GM23338 (cell line): ENCODE data around the gene ZEB1. TPM values are rescaled to one million over a fixed set of nuclear protein-coding genes. Genes with fewer than 3 reads are reported as not detected.

Experiments used
- ATAC-seq: fragments of 200-7000 bp; cut with Tn5 transposase; 3 replicates; pipeline ENCODE4 v1.9.1; 2020
- DNase-seq: peaks from one replicate; pipeline ENCODE4 v3.0.0-alpha.2; 2015; ENCODE audit warnings: low spot score
- H2AFZ ChIP-seq: fragments of 200-600 bp; sonication (generic); 2 replicates; pipeline ENCODE4 v1.8.0; 2016; ENCODE audit warnings: antibody characterized with exemption, mild to moderate bottlenecking, moderate library complexity
- H3F3A ChIP-seq: fragments of 200-600 bp; sonication (generic); replicated peaks from 2 replicates; pipeline ENCODE4 v1.8.0; 2017; ENCODE audit warnings: antibody characterized with exemption, mixed run types, low read depth
- H3K27ac ChIP-seq: fragments of 200-600 bp; sonication (generic); 2 replicates; pipeline ENCODE4 v1.6.1; 2016; ENCODE audit warnings: low read depth
- H3K27me3 ChIP-seq: fragments of 200-600 bp; sonication (generic); 2 replicates; pipeline ENCODE4 v1.8.0; 2016; ENCODE audit warnings: mild to moderate bottlenecking, mixed run types, moderate library complexity; ENCODE audit not compliant: insufficient read depth
- H3K36me3 ChIP-seq: fragments of 200-600 bp; sonication (generic); 2 replicates; pipeline ENCODE4 v1.8.0; 2016; ENCODE audit warnings: mild to moderate bottlenecking; ENCODE audit not compliant: insufficient read depth
- H3K4me1 ChIP-seq: fragments of 200-600 bp; sonication (generic); 2 replicates; pipeline ENCODE4 v1.8.0; 2016; ENCODE audit warnings: mild to moderate bottlenecking, moderate library complexity; ENCODE audit not compliant: insufficient read depth
- H3K4me2 ChIP-seq: fragments of 200-600 bp; sonication (generic); 2 replicates; pipeline ENCODE4 v1.7.1; 2017; ENCODE audit warnings: mixed run types
- H3K4me3 ChIP-seq: fragments of 200-600 bp; sonication (generic); 2 replicates; pipeline ENCODE4 v1.6.1; 2016; ENCODE audit warnings: mixed run types
- H3K79me2 ChIP-seq: fragments of 200-600 bp; sonication (generic); replicated peaks from 2 replicates; pipeline ENCODE4 v1.8.0; 2017; ENCODE audit warnings: mild to moderate bottlenecking; ENCODE audit not compliant: insufficient read depth
- H3K9me2 ChIP-seq: fragments of 200-600 bp; sonication (generic); 2 replicates; pipeline ENCODE4 v1.8.0; 2017; ENCODE audit not compliant: insufficient read depth
- H4K20me1 ChIP-seq: fragments of 200-600 bp; sonication (generic); replicated peaks from 2 replicates; pipeline ENCODE4 v1.8.0; 2017; ENCODE audit warnings: mild to moderate bottlenecking; ENCODE audit not compliant: insufficient read depth
- H3K27ac Mint-ChIP-seq: 2 replicates; pipeline ENCODE4 v1.8.0; 2020; ENCODE audit warnings: inconsistent platforms, mild to moderate bottlenecking, moderate library complexity, mixed read lengths
- H3K27me3 Mint-ChIP-seq: 3 replicates; pipeline ENCODE4 v1.8.0; 2022; ENCODE audit warnings: low read depth, mild to moderate bottlenecking, moderate library complexity, mixed read lengths, inconsistent platforms; ENCODE audit not compliant: insufficient read depth, poor library complexity
- H3K36me3 Mint-ChIP-seq: 3 replicates; pipeline ENCODE4 v1.8.0; 2021; ENCODE audit warnings: low read depth, mild to moderate bottlenecking, inconsistent platforms, moderate library complexity, mixed read lengths
- H3K4me1 Mint-ChIP-seq: 3 replicates; pipeline ENCODE4 v1.8.0; 2020; ENCODE audit warnings: mild to moderate bottlenecking, inconsistent platforms, mixed read lengths
- H3K4me3 Mint-ChIP-seq: 3 replicates; pipeline ENCODE4 v1.8.0; 2021; ENCODE audit warnings: moderate library complexity, mild to moderate bottlenecking, inconsistent platforms, mixed read lengths
- H3K9me3 Mint-ChIP-seq: 3 replicates; pipeline ENCODE4 v1.8.0; 2020; ENCODE audit warnings: moderate library complexity, mild to moderate bottlenecking, inconsistent platforms, mixed read lengths
- CREB1 ChIP-seq: fragments of 250-450 bp; sonication (Bioruptor Pico); IDR thresholded peaks from 2 replicates; pipeline ENCODE4 v1.5.0; 2020; ENCODE audit warnings: low read depth, mild to moderate bottlenecking, moderate library complexity
- ETS1 ChIP-seq: IDR thresholded peaks from 2 replicates; pipeline ENCODE4 v1.6.1; 2016; ENCODE audit warnings: antibody characterized with exemption
- EZH2 ChIP-seq: fragments of 200-600 bp; sonication (generic); IDR thresholded peaks from one replicate; pipeline ENCODE4 v1.8.0; 2017; ENCODE audit warnings: antibody characterized with exemption, mild to moderate bottlenecking, low read depth; ENCODE audit not compliant: unreplicated experiment
- EZH2phosphoT487 ChIP-seq: fragments of 200-600 bp; sonication (generic); IDR thresholded peaks from one replicate; pipeline ENCODE4 v1.8.1; 2018; ENCODE audit warnings: antibody characterized with exemption; ENCODE audit not compliant: unreplicated experiment
- JUNB ChIP-seq: IDR thresholded peaks from one replicate; pipeline ENCODE4 v1.6.1; 2016; ENCODE audit warnings: antibody characterized with exemption; ENCODE audit not compliant: unreplicated experiment
- NANOG ChIP-seq: IDR thresholded peaks from 2 replicates; pipeline ENCODE4 v1.6.1; 2016; ENCODE audit warnings: antibody characterized with exemption, borderline replicate concordance
- POLR2AphosphoS5 ChIP-seq: IDR thresholded peaks from 2 replicates; pipeline ENCODE4 v1.6.1; 2016; ENCODE audit warnings: antibody characterized with exemption, low read depth
- STAT1 ChIP-seq: IDR thresholded peaks from one replicate; pipeline ENCODE4 v1.6.1; 2016; ENCODE audit warnings: antibody characterized with exemption; ENCODE audit not compliant: unreplicated experiment
- ZNF114 ChIP-seq: fragments of 250-450 bp; sonication (Bioruptor Pico); IDR thresholded peaks from 2 replicates; pipeline ENCODE4 v1.5.0; 2020; ENCODE audit warnings: mild to moderate bottlenecking, moderate library complexity
- ZNF331 ChIP-seq: fragments of 250-450 bp; sonication (Bioruptor Pico); IDR thresholded peaks from 2 replicates; pipeline ENCODE4 v1.5.0; 2020; ENCODE audit warnings: low read depth, mild to moderate bottlenecking, moderate library complexity
- polyA plus RNA-seq: library from polyadenylated mRNA; unstranded; fragments of >200 nt; fragmentation: Nextera tagmentation; extraction: Ambion mirVana; gene quantifications from 2 replicates; pipeline ENCODE4 v1.2.1, GENCODE V29; 2016
- total RNA-seq: library from RNA; depleted of rRNA; stranded (reverse); fragments of >200 nt; shearing (Covaris generic); gene quantifications from 2 replicates; pipeline ENCODE4 v1.2.3, GENCODE V29; 2014
- TF ChIP-seq, protein P1 (sequence below): fragments of 250-450 bp; sonication (Bioruptor Pico); IDR thresholded peaks from 2 replicates; pipeline ENCODE4 v1.5.0; 2020; ENCODE audit warnings: mild to moderate bottlenecking, moderate library complexity
- TF ChIP-seq, protein P2 (sequence below), 2 experiments: fragments of 200-600 bp in 1 of 2; sonication (generic) in 1 of 2; conservative IDR thresholded peaks; 2 replicates each; pipeline versions ENCODE4 v1.5.1 to v1.6.1; 2016 to 2017; ENCODE audit warnings: antibody characterized with exemption in 2 of 2, low read depth in 2 of 2, mild to moderate bottlenecking in 2 of 2, moderate library complexity in 1 of 2

The ZEB1 gene
- total and polyA plus RNA-seq, 2 experiments from 2014 or later: 0.16 to 0.45 TPM

- Histone ChIP-seq H3F3A (no peaks in the 10 kb centered on the region), H3K4me1 (no peaks in the 10 kb centered on the region), H3K27ac (no peak overlapping the region), H3K4me3 (no peak overlapping the region), H2AFZ (no peak overlapping the region), H3K36me3 (no peaks in the 10 kb centered on the region; the same call in 1 of the 2 replicates), H4K20me1 (no peaks in the 10 kb centered on the region), H3K4me2 (no peak overlapping the region), H3K79me2 (no peaks in the 10 kb centered on the region), H3K27me3 (no peaks in the 10 kb centered on the region), H3K9me2 (peaks cover 7% of the 10 kb centered on the region; the same call in 1 of the 2 replicates)
- Mint-ChIP-seq H3K36me3 (peaks cover 7% of the 10 kb centered on the region; the same call in 2 of the 3 replicates), H3K4me3 (no peak overlapping the region), H3K9me3 (peaks cover 8% of the 10 kb centered on the region; the same call in 2 of the 3 replicates), H3K27me3 (no peaks in the 10 kb centered on the region), H3K4me1 (no peaks in the 10 kb centered on the region; the same call in 2 of the 3 replicates), H3K27ac (no peak overlapping the region)
- TF ChIP-seq JUNB: no peak
- no peak for TF ChIP-seq ZNF331 (CRISPR knock-in tag)
- no peak for TF ChIP-seq ETS1
- DNase-seq (no peak), ATAC-seq (no peak)
These were observed 132.8 kb downstream of the ZEB1 start for GRCh38 chr10:31451766-31452165.

DNA sequence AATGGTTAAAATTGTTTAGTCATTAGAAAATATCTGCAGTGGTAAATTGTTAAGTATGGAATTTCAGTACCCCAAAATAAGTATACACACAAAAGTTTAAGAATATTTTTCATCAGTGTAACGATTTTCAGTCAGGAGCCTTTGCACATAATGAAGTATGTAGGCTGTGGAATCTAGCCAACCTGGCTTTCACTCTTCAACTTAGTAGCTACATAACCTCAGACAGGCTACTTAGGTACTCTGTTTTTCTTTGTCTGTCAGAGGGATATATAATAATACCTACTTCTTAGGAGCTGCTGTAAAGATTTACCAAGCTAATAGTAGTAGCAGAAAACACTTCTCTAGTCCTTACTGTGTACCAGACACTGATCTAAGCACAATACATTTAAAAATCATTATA, 137.5 kb downstream of the ZEB1 start:
- no peaks in the 10 kb centered on the region for H3F3A ChIP-seq
- H3K36me3 ChIP-seq: no peaks in the 10 kb centered on the region
- Mint-ChIP-seq H3K27ac (no peak overlapping the region), H3K36me3 (no peaks in the 10 kb centered on the region), H3K27me3 (no peaks in the 10 kb centered on the region), H3K4me3 (no peak overlapping the region), H3K9me3 (no peaks in the 10 kb centered on the region), H3K4me1 (no peaks in the 10 kb centered on the region)
- H4K20me1 ChIP-seq: no peaks in the 10 kb centered on the region
- DNase-seq (no peak), ATAC-seq (no peak)
- H2AFZ ChIP-seq: no peak overlapping the region
- H3K4me2 ChIP-seq: no peak overlapping the region
- H3K9me2 ChIP-seq: no peaks in the 10 kb centered on the region
- H3K79me2 ChIP-seq: no peaks in the 10 kb centered on the region
- H3K4me1 ChIP-seq: no peaks in the 10 kb centered on the region
- H3K27ac ChIP-seq: no peak overlapping the region
- no peaks in the 10 kb centered on the region for H3K27me3 ChIP-seq
- no peak overlapping the region for H3K4me3 ChIP-seq
- no peak for TF ChIP-seq EZH2
- TF ChIP-seq ETS1: no peak
- TF ChIP-seq EZH2phosphoT487: no peak
- no peak for TF ChIP-seq POLR2AphosphoS5
- TF ChIP-seq, protein P1, sequence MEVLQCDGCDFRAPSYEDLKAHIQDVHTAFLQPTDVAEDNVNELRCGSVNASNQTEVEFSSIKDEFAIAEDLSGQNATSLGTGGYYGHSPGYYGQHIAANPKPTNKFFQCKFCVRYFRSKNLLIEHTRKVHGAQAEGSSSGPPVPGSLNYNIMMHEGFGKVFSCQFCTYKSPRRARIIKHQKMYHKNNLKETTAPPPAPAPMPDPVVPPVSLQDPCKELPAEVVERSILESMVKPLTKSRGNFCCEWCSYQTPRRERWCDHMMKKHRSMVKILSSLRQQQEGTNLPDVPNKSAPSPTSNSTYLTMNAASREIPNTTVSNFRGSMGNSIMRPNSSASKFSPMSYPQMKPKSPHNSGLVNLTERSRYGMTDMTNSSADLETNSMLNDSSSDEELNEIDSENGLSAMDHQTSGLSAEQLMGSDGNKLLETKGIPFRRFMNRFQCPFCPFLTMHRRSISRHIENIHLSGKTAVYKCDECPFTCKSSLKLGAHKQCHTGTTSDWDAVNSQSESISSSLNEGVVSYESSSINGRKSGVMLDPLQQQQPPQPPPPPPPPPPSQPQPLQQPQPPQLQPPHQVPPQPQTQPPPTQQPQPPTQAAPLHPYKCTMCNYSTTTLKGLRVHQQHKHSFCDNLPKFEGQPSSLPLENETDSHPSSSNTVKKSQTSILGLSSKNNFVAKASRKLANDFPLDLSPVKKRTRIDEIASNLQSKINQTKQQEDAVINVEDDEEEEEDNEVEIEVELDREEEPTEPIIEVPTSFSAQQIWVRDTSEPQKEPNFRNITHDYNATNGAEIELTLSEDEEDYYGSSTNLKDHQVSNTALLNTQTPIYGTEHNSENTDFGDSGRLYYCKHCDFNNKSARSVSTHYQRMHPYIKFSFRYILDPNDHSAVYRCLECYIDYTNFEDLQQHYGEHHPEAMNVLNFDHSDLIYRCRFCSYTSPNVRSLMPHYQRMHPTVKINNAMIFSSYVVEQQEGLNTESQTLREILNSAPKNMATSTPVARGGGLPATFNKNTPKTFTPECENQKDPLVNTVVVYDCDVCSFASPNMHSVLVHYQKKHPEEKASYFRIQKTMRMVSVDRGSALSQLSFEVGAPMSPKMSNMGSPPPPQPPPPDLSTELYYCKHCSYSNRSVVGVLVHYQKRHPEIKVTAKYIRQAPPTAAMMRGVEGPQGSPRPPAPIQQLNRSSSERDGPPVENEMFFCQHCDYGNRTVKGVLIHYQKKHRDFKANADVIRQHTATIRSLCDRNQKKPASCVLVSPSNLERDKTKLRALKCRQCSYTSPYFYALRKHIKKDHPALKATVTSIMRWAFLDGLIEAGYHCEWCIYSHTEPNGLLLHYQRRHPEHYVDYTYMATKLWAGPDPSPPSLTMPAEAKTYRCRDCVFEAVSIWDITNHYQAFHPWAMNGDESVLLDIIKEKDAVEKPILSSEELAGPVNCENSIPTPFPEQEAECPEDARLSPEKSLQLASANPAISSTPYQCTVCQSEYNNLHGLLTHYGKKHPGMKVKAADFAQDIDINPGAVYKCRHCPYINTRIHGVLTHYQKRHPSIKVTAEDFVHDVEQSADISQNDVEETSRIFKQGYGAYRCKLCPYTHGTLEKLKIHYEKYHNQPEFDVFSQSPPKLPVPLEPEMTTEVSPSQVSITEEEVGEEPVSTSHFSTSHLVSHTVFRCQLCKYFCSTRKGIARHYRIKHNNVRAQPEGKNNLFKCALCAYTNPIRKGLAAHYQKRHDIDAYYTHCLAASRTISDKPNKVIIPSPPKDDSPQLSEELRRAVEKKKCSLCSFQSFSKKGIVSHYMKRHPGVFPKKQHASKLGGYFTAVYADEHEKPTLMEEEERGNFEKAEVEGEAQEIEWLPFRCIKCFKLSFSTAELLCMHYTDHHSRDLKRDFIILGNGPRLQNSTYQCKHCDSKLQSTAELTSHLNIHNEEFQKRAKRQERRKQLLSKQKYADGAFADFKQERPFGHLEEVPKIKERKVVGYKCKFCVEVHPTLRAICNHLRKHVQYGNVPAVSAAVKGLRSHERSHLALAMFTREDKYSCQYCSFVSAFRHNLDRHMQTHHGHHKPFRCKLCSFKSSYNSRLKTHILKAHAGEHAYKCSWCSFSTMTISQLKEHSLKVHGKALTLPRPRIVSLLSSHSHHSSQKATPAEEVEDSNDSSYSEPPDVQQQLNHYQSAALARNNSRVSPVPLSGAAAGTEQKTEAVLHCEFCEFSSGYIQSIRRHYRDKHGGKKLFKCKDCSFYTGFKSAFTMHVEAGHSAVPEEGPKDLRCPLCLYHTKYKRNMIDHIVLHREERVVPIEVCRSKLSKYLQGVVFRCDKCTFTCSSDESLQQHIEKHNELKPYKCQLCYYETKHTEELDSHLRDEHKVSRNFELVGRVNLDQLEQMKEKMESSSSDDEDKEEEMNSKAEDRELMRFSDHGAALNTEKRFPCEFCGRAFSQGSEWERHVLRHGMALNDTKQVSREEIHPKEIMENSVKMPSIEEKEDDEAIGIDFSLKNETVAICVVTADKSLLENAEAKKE (CRISPR knock-in tag): no peak
- no peak for TF ChIP-seq ZNF114
- no peak for TF ChIP-seq ZNF331 (CRISPR knock-in tag)
- no peak for TF ChIP-seq NANOG
- TF ChIP-seq JUNB: no peak
- TF ChIP-seq CREB1 (CRISPR knock-in tag): no peak
- TF ChIP-seq, protein P2, sequence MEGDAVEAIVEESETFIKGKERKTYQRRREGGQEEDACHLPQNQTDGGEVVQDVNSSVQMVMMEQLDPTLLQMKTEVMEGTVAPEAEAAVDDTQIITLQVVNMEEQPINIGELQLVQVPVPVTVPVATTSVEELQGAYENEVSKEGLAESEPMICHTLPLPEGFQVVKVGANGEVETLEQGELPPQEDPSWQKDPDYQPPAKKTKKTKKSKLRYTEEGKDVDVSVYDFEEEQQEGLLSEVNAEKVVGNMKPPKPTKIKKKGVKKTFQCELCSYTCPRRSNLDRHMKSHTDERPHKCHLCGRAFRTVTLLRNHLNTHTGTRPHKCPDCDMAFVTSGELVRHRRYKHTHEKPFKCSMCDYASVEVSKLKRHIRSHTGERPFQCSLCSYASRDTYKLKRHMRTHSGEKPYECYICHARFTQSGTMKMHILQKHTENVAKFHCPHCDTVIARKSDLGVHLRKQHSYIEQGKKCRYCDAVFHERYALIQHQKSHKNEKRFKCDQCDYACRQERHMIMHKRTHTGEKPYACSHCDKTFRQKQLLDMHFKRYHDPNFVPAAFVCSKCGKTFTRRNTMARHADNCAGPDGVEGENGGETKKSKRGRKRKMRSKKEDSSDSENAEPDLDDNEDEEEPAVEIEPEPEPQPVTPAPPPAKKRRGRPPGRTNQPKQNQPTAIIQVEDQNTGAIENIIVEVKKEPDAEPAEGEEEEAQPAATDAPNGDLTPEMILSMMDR (conservative IDR thresholded peaks at IDR 0.05; ENCODE audit: low read depth in 2 of 2): no peak
- no peak for TF ChIP-seq STAT1
